Measurements from ENCODE around the gene PRKCA.

PRKCA gene

DNA sequence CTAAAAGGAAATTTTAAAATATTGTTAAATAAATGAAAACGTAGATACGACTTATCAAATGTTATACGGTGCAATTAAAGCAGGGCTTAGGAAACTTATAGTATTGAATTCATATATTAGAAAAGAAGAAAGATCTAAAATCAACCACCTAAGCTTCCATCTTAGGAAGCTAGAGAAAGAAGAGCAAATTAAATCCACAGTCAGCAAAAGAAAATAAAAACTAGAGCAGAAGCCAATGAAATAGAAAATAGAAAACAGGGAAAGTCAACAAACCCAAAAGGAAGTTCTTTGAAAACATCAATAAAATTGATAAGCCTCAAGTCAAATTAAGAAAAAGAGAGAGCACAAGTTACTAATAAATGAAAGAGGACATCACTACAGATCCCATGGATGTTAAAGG lies 457.9 kb downstream of the PRKCA start:
- DNase-seq, result no peak

DNA sequence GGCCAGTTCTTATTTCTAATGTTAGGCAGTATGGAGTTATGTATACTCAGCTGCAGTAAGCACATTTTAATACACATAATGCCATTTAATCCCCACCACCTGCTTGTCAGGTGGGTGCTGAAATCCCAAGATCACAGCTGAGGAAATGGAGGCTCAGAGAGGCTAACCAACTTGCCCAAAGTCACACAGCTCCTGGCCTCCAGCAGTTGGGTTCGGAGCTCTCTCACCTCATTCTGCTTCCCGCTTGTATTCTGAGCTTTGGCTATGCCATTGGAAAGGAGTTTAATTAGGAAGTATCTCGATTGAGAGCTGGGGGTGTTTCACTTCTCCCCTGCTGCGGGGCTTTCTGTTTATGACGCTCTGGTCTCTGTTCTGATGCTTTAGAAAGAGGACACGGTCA lies 459.9 kb downstream of the PRKCA start:
- no peak for DNase-seq

DNA sequence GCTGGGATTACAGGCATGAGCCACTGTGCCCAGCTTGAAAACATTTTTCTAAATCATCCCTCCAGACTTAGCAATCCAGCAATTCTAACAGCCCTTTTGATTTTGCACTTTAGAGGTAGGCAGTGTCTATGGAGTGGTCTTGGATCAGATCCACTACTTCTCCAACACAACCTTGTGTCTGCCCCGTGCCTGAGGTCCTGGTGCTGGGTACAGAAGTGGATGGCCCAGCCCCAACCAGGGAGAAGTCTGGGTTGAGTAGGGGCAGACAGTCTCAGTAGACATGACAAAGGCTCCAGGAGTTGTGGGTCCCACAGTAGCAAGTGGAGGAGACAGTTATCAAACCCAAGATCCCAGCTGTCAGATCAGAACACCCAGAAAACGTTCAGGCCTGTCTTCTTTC lies 460.6 kb downstream of the PRKCA start:
- DNase-seq, result no peak

DNA sequence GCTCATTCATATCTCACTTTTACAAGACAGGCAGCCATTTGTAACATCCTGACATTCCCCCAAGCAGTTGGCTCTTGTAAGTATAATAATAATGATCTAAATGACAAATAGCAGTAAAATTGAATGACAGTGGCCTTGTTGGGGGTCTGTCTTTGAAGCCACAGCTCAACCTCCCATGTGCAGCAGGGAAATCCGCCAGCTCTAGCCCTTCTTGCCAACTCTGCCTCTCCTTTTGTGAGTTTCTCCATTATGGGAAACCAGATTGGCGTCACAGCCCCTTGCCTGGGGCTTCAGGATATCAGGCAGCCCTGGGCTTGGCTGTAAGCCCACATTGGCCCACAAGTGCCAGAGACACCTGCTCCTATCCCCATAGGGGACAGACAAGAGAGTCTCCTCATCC lies 462.1 kb downstream of the PRKCA start:
- no peak for DNase-seq

DNA sequence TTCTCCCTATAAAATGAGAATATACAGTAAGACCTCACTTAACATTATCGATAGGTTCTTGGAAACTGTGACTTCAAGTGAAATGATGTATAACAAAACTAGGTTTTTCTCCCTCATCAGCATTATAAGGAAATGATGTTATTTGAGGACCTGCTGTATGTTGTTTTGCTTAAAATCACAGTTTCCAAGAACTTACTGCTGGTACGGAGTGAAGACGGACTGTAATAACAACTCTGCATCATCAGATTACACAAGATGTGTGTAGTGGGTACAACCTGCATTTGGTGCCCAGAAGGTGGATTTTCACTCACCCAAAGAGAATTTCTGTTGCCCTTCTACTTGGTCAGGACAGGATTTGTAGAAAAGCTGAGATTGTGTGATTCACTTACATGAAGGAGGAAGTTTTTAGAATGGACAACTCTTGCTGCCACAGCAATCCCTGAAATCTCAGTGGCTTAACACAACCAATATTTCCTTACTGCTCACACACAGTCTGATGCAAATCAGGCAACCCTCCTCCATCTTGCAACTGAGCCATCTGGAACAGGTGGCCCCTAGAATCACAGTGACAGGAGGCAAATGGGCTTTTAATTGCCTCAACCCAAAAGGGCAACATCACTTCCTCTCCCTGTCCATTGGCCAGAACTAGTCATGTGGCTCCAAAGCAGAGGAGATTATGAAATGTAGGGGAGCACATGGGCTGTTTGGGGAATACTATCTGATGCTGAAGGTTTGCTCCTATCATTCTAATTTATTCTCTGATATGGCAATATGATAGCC lies 464.9 kb downstream of the PRKCA start:
- no peak for DNase-seq

DNA sequence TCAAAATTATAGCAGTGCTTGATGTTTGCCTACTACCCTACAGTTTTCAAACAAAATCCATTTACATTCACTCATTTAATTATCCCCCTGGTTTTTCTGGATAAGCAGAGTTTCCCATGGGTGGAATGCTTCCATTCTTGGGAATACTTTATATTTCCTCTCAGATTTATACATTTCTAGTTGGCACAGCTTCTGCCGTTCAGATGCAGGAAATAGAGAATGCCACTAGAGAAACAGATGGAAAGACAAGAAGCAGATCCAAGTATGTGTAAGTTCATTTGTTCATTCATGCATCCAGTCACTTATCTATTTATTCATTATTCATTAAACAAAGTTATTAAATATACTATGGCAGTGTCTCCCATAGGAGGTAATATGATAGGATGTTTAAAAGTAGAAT lies 467.5 kb downstream of the PRKCA start:
- DNase-seq, result no peak

DNA sequence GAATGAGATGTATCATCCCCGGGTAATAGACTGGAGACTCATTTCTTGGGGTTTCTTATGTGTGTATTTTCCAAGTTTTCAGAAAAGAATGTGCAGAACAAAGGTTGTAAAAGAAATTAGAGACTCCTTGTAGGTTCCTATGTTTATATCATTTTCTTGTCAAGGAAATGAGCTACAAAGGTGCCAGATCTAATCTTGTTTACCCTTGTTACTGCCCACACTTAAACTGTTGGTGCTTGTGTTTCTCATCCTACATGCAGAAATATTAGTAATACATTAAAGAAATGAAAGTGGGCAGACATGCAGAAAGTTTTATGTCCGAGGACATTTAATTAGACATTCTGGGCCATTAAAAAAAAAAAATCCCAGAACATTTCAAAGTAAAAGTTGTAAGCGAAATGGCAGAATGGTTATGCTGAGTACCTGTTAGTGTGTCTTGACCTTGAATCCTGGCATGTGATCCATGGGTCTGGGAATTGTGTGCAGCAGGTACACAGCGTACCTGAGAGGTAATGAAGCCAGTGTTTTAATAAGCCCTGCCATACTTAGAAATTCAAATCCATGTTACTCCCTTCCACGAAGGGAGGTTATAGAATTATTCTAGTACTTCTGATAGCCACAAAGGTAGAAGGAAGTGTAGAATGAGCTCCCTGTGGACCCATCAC lies 469.9 kb downstream of the PRKCA start:
- DNase-seq, result no peak

DNA sequence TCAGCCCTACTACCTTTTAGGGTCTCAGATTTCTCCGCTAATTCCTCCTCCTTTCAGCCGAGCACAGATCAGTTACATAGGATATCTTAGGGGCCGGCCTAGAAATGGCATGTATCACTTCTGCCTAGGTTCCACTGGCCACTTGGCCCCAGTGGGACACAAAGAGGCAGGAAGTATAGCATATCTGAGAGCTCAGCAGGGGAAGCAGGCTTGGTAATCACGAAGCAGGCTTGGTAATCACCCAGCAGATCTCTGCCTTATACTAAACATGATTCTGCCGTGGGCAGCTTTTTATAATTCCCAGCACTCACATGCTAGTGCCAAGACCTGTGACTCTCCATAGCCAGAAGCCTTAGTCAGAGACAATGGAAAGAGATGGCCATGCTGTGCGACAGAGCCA lies 472.9 kb downstream of the PRKCA start:
- no peak for DNase-seq

DNA sequence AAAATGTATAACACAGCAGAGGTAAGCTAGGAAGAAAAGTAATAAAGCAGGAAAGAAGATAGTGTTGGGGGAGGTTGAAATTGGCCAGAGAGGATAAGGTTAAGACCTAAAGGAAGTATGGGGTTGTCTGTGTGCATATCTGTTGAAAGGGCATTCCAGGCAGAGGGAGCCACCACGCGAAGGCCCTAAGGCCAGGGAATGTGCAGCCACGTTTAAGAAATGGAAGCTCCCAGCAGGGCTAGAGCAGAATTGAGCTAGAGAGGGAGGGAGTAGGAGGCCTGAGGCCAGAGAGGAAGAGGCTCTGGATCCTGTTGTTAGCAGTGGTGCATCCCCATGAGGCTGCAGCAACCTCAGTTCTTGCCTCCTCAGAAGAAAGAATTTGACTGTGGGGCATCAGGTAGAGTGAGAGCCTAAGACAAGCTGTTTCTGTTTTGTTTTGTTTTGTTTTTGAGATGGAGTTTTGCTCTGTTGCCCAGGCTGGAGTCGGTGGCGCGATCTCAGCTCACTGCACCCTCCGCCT lies 473.5 kb downstream of the PRKCA start:
- DNase-seq, result no peak

DNA sequence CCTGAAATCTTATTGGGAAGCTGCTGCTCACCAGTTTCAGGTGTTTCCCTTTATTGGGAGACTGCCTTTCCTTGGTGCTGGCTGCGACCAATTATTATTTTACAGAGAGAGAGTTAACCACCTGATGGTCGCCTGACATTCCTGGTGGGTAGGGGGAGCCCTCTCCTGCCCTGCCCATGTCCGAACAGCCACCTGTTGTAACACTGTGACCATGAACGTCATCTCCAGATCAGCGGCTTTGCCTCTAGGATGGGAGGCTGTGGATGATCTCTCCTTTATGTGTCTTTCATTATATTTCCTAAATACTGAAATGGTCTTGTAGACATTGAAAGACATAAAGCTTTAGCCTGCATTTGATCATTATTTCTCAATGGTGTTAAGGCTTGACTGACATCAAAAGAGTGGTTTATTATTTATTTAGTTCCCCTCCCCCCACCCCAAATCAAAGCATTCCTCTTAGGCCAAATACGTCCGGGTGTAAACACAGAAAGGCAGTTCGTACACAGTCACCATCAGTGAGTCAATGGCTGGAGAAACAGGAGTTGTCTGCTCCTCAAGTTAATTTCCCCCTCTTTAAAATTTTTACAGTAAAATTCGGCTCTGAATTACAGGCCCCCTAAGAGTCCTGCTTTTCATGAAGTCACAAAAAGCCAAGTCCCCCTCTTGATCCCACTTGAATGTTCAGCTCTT lies 474.7 kb downstream of the PRKCA start:
- DNase-seq, result no peak

DNA sequence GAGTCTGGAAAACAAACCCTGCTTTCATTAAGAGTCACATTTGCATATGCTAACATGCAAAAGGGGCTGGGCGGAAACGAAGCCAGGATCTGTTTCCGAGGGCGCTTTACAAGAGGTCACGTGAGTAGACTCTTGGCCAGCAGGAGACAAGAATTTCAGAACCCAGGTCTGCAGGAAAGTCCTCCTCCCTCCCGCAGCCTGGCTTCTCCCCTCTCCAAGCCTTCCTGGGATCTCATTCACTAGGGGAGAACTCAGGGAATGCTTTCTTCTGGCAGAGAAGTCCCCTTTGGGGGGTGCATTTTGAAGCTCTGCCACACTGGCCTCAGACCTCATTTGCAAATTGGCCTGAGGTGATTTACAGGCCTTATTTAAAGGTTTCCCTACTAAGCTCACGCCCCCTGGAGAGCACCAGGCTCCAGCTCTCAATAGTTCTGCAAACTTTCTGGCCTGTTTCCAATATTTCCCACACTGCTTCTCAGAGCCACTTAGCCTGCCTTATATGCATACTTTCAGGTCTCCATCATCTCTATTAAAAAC lies 475.3 kb downstream of the PRKCA start:
- DNase-seq, result no peak

DNA sequence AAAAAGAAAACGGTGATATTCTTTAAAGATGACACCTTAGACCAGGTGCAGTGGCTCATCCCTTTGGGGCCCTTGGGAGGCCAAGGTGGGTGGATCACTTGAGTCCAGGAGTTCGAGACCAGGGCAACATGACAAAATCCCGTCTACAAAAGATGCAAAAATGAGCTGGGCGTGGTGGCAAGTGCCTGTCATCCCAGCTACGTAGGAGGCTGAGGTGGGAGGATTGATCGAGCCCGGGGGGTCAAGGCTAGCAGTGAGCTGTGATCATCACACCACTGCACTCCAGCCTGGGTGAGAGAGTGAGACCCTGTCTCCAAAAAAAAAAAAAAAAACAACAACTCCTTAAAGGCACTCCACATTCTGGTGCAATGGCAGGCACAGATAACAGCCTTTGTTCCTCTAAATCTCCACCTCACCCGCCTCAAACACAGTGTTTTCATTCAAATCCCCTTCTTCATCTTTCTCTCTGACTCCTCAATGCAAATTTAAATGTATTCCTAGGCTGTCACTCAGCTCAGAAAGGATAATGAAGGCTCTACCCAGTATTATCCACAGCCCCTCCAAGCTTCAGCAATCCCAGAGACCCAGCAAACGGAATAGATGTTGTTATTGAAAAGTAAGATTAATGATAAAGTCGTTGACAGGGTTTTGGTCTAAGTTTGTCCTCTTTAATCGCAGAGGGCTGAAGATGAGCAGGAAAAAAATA lies 476.3 kb downstream of the PRKCA start:
- DNase-seq, result no peak

DNA sequence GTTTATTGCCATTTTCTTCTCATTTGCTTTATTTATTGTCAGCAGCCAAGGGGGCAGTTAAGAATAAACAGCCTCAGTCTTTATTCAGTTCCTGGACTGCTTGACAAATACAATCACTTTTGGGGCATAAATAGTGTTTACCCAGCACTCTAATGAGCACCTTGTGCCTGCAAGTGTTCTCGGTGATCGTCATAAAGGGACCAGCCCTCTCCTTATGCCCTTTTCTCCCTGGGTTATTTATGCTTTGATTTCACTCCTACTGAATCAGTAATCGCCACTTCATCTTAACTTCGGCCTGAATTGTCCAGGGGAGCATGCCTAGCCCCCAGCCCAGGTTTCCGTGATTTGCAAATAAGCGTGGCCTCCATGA lies 476.8 kb downstream of the PRKCA start:
- no peak for DNase-seq

DNA sequence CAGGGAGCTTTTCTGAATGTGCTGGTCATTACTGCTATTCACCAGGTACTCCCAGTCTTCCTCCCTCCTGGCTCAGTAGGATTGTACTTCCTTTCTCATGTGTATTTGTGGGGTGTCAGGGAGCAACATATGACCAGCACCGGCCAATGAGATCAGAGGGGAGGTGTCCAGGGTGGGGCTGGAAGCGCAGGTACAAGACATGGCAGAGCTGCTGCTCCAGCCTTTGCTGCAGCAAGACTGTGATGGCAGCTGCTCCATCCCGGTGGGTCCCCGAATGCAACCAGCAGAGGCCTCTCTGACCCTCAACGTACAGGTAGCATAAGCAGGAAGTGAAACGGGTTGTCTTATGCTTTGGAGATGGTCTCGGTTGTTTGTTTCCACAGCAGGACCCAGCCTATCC lies 478.7 kb downstream of the PRKCA start:
- DNase-seq, result no peak

DNA sequence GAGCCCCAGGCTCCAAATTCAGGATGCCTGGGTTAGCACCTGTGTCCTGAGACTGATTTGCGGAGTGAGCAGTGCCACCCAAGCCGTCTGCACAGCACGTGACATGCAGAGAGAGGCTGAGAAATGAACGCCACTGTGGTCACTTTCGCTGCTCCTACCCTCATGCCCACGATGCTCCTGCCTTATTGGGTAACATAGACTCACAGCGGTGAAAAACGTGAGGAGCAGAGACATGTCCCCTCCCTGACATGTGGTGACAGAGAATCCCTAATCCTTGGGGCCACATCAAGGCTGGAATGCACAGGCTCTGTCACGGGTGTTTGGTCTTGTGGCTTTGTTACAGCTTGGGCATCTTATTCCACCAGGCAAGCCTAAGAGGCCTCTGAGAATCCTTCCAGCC lies 480.4 kb downstream of the PRKCA start:
- DNase-seq, result no peak

DNA sequence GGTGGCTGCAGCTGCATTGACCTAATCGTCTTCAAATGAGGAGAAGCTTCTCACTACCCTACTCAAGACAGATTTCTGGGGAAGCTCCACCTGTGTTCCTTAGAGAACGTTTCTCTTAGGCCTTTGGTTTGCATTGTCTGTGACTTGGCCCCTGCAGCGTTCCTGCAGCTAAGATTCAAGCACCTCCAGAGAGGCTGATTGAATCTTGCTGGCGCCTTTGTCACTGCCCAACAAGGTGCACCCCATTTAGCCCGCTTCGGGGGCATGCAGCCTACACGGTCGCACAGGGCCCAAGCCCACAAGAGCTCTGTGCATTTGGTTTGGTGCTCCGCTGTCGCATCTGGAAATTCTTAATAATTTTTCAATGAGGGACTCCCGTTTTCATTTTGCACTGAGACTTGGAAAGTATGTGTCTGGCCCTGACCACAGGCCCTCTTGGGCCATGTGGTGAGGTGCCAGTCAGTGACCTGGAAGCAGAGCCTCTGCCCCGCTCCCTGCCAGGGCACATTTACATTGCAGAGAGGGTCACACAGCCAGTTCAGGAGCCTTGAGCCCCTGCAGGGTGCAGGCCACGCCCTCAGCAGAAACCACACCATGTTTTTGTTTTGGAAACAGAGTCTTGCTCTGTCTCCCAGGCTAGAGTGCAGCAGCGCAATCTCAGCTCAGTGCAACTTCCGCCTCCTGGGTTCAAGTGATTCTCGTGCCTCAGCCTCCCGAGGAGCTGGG lies 481.4 kb downstream of the PRKCA start:
- no peak for DNase-seq

DNA sequence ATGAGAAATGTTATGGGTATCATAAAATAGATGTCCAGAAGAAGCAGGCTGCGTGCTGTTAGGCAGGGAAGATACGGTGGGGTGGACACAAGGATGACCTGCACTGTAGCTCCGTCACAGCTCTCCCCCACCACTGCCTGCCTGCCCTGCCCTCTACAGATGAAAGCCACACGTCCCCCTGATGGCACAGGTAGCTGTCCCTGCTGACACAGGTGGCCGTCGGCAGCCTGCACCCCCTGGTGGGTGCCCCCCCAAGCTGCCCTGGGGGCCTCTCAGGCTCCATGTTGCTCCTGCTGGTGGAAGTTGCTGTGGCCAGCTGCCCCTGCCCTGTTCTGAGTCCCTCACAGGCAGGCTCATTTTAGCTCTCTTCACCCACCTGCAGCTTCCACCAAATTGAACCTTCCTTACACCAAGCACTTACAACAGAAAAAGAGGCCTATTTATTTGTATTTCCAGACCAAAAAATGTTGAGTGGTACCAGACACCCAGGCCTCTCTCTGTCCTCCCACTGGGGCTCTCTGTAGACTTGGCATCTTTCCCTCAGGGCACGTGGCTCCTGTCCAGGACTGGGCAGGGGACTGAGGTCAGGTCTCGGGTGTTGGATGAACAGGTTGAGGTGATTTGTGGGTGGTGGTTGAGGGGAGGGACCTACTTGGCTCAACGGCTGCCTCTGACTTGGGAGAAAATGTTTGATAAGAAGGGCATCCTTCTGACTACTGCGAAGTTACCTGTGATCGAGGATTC lies 482.4 kb downstream of the PRKCA start:
- DNase-seq, result no peak

DNA sequence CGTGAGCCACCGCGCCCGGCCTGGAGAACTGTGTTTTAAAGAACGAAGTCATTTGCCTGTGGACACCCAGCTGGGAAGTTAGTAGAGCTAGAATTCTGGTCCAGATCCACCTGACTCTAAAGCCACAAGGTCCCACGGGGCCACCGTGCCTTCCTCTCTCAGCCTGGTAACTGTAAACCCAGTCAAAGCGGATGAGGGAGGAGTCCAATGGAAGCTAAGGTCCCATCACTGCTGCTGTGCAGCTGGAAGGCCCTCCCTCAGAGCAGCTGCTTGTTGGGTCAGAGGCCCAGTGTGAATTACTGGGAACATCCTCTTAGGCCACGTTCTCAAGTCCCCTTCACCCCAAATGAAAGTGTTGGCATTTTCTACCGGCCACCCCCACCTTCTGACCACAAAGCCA lies 483.7 kb downstream of the PRKCA start:
- no peak for DNase-seq

DNA sequence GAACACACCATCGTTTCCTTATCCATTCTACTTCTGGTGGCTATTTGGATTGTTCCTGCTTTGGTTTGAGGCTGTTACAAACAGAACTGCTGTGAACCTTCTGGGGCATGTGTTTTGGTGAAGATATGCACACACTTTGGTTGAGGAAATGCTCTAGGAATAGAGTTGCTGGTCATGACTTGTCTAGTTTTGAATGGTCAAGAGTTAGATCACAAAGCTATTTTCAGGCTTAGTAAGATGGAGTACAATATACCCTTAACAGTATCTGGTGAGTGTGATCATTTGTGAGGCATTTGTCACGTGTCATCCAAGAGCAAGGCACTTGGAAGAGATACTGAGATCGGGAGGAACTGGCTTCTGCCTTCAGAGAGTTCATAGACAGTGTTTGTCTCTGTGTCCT lies 485.5 kb downstream of the PRKCA start:
- DNase-seq, result no peak

DNA sequence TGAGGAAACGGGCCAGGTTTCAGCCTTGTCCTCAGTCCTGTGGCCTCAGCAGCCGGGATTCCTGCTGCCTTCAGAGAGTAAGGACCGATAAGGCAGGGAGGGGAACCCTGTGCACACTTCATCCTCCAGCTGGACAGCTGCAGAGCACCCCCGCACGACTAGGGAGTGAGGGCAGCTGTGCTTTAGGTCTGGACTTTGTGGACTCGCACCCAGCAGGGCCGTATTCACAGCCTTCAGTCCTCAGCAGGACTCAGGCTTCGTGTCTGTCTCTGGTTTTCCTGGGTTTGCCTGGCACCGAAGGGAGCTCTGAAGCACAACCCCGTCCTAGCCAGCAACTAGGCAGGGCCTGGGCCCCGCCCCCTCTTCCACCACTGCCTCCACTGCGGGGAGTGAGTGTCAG lies 486.7 kb downstream of the PRKCA start:
- DNase-seq, result no peak

DNA sequence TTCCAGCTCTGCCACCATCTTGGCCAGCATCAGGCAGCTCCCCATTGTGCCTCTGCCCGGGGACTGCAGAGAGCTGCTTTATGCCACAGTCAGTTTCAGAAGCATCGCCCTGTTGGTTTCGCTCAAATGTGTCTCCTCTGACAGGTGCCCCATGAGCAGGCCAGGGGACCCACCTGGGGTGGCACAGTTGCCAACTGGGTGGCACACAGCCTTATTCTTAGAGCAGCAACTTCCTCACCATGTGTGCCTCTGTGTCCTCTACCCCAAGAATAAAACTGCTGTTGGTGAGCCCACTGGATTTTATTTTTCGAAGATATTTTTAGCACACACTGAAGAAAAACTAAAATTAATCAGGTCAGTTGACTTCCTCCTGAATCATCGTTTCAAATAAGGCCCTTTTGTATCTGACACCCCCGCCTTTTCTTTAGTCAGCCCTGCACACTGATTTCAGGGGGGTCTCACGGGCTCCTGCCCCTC lies 487.6 kb downstream of the PRKCA start:
- no peak for DNase-seq

All from NCI-H748 treated with DMSO at 0.1 percent for 48 hours (cell line).